HepG2 (cell line): Measurements from ENCODE around the gene AKIP1. TPM values are rescaled to one million over a fixed set of nuclear protein-coding genes. Genes with fewer than 3 reads are reported as not detected.

ENCODE experiments used
- ELF3 ChIP-seq: IDR thresholded peaks from 2 replicates; pipeline ENCODE4 v1.6.1; 2016; ENCODE audit warnings: missing genetic modification reagents, missing compliant biosample characterization
- FOXK2 ChIP-seq: fragments of 450-650 bp; IDR thresholded peaks from 2 replicates; pipeline ENCODE4 v1.6.1; 2016
- FOXP1 ChIP-seq, 2 experiments: fragments of 450-650 bp in 1 of 2; IDR thresholded peaks; 2 replicates each; pipeline ENCODE4 v1.6.1; 2017 to 2018; ENCODE audit warnings: antibody characterized with exemption in 1 of 2
- ISL2 ChIP-seq: sonication (generic); formaldehyde crosslinking; IDR thresholded peaks from 2 replicates; pipeline ENCODE4 v1.5.0; 2020; ENCODE audit warnings: missing genetic modification reagents
- NFIB ChIP-seq: sonication (generic); formaldehyde crosslinking; IDR thresholded peaks from 2 replicates; pipeline ENCODE4 v1.9.0; 2021; ENCODE audit warnings: missing genetic modification reagents, mild to moderate bottlenecking, borderline replicate concordance
- SMC3 ChIP-seq: IDR thresholded peaks from 2 replicates; pipeline ENCODE4 v1.6.1; 2011; ENCODE audit warnings: low read length, improper control_type of control experiment
- ZNF549 ChIP-seq: sonication (generic); formaldehyde crosslinking; IDR thresholded peaks from 2 replicates; pipeline ENCODE4 v1.5.0; 2020; ENCODE audit warnings: missing genetic modification reagents
- ZNF678 ChIP-seq: sonication (generic); formaldehyde crosslinking; IDR thresholded peaks from 2 replicates; pipeline ENCODE4 v1.4.0; 2020; ENCODE audit warnings: mild to moderate bottlenecking, missing genetic modification reagents
- ZZZ3 ChIP-seq: sonication (generic); formaldehyde crosslinking; IDR thresholded peaks from 2 replicates; pipeline ENCODE4 v1.4.0; 2020; ENCODE audit warnings: missing genetic modification reagents, mild to moderate bottlenecking, borderline replicate concordance
- polyA plus RNA-seq, 8 experiments: library from polyadenylated mRNA; depleted of rRNA in 3 of 8; stranded (reverse) in 7 of 8; unstranded in 1 of 8; fragments of >200 nt; fragmentation: Illumina TruSeq in 4 of 8; extraction: Trizol in 4 of 8; gene quantifications; 2 replicates each; pipeline versions ENCODE4 v1.2.1 to v1.2.3, GENCODE V29; 2011 to 2016; ENCODE audit warnings: low read depth in 4 of 8, missing spikeins in 1 of 8, mixed read lengths in 1 of 8; ENCODE audit not compliant: insufficient read depth in 1 of 8
- total RNA-seq, 5 experiments: library from RNA; depleted of rRNA; stranded (reverse); fragments of >200 nt; fragmentation: Illumina TruSeq; extraction: Trizol; gene quantifications; 2 replicates each; pipeline ENCODE4 v1.2.3, GENCODE V29; 2016; ENCODE audit warnings: low read depth in 1 of 5
- TF ChIP-seq, protein P1 (sequence below): sonication (generic); formaldehyde crosslinking; conservative IDR thresholded peaks from 2 replicates; pipeline ENCODE4 v1.8.1; 2023; ENCODE audit warnings: missing genetic modification reagents
- TF ChIP-seq, protein P2 (sequence below), 2 experiments: sonication (generic) in 1 of 2; formaldehyde crosslinking in 1 of 2; IDR thresholded peaks; 2 replicates each; pipeline versions ENCODE4 v1.4.0 to v1.6.1; 2018 to 2020; ENCODE audit warnings: missing genetic modification reagents in 2 of 2, borderline replicate concordance in 1 of 2, low read depth in 1 of 2, mild to moderate bottlenecking in 1 of 2, missing biosample characterization in 1 of 2
- TF ChIP-seq, protein P3 (sequence below): IDR thresholded peaks from 2 replicates; pipeline ENCODE4 v1.6.1; 2016; ENCODE audit warnings: missing biosample characterization, missing genetic modification reagents, low read depth
- TF ChIP-seq, protein P4 (sequence below): sonication (generic); formaldehyde crosslinking; IDR thresholded peaks from 2 replicates; pipeline ENCODE4 v1.5.0; 2020; ENCODE audit warnings: mild to moderate bottlenecking, missing genetic modification reagents, borderline replicate concordance

Gene AKIP1
- total and polyA plus RNA-seq, 2 of the 13 experiments (the other 11 are each of a cell fraction or from before 2014, with no cell fraction given), result 10.0 to 20.3 TPM

DNA sequence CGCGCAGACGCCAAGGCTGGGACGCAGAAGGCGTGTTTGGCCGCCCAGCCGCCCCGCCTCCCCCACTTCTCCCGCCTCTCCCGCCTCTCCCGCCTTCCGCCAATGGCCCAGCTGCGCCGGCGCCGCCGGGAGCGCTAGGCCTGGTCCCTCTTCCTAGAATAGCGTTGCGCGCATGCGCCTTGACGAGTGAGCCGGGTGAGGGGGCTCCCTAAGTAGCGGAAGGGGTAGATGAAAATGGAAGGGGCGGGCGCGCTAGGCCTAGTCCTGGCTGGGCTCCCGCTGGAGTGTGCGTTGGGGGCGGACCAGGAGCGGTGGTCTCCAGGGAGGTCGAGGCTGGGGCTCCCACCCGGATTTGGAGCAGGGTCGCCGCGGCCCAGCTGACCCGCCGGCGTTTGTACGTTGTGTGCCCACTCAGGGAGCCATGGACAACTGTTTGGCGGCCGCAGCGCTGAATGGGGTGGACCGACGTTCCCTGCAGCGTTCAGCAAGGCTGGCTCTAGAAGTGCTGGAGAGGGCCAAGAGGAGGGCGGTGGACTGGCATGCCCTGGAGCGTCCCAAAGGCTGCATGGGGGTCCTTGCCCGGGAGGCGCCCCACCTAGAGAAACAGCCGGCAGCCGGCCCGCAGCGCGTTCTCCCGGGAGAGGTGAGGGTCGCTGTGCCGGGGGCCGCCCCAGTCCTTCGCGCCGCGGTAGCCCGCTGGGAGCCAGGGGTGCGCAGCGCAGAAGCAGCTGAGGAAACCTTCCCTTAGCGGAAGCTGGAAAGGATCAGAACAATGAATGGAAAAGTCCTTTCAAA lies at the start of gene AKIP1 (continued):
- TF ChIP-seq, protein P1, sequence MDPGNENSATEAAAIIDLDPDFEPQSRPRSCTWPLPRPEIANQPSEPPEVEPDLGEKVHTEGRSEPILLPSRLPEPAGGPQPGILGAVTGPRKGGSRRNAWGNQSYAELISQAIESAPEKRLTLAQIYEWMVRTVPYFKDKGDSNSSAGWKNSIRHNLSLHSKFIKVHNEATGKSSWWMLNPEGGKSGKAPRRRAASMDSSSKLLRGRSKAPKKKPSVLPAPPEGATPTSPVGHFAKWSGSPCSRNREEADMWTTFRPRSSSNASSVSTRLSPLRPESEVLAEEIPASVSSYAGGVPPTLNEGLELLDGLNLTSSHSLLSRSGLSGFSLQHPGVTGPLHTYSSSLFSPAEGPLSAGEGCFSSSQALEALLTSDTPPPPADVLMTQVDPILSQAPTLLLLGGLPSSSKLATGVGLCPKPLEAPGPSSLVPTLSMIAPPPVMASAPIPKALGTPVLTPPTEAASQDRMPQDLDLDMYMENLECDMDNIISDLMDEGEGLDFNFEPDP (CRISPR knock-in tag), result no peak
- no peak for TF ChIP-seq NFIB (CRISPR knock-in tag)
- TF ChIP-seq ELF3 (CRISPR knock-in tag), result peak; percentile 37; the same call in 1 of the 2 replicates
- no peak for TF ChIP-seq FOXK2
- no peak for TF ChIP-seq FOXP1 (IDR thresholded peaks at IDR 0.05)
- TF ChIP-seq FOXP1 (CRISPR knock-in tag; IDR thresholded peaks at IDR 0.05), result no peak
- TF ChIP-seq, protein P2, sequence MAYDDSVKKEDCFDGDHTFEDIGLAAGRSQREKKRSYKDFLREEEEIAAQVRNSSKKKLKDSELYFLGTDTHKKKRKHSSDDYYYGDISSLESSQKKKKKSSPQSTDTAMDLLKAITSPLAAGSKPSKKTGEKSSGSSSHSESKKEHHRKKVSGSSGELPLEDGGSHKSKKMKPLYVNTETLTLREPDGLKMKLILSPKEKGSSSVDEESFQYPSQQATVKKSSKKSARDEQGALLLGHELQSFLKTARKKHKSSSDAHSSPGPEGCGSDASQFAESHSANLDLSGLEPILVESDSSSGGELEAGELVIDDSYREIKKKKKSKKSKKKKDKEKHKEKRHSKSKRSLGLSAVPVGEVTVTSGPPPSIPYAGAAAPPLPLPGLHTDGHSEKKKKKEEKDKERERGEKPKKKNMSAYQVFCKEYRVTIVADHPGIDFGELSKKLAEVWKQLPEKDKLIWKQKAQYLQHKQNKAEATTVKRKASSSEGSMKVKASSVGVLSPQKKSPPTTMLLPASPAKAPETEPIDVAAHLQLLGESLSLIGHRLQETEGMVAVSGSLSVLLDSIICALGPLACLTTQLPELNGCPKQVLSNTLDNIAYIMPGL (CRISPR knock-in tag; IDR thresholded peaks at IDR 0.05; ENCODE audit: borderline replicate concordance in 1 of 2, low read depth in 1 of 2), result peak; percentile 60 to 80; a peak in 2 of 4 replicates
- no peak for TF ChIP-seq SMC3
- no peak for TF ChIP-seq ZNF549
- TF ChIP-seq, protein P3, sequence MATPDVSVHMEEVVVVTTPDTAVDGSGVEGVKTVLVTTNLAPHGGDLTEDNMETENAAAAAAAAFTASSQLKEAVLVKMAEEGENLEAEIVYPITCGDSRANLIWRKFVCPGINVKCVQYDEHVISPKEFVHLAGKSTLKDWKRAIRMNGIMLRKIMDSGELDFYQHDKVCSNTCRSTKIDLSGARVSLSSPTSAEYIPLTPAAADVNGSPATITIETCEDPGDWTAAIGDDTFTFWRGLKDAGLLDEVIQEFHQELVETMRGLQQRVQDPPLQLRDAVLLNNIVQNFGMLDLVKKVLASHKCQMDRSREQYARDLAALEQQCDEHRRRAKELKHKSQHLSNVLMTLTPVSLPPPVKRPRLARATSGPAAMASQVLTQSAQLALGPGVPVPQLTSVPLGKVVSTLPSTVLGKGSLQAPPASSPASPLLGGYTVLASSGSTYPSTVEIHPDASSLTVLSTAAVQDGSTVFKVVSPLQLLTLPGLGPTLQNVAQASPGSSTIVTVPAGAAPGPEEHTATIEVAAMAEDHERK (CRISPR knock-in tag), result no peak
- no peak for TF ChIP-seq ZNF678 (CRISPR knock-in tag)
- TF ChIP-seq, protein P4, sequence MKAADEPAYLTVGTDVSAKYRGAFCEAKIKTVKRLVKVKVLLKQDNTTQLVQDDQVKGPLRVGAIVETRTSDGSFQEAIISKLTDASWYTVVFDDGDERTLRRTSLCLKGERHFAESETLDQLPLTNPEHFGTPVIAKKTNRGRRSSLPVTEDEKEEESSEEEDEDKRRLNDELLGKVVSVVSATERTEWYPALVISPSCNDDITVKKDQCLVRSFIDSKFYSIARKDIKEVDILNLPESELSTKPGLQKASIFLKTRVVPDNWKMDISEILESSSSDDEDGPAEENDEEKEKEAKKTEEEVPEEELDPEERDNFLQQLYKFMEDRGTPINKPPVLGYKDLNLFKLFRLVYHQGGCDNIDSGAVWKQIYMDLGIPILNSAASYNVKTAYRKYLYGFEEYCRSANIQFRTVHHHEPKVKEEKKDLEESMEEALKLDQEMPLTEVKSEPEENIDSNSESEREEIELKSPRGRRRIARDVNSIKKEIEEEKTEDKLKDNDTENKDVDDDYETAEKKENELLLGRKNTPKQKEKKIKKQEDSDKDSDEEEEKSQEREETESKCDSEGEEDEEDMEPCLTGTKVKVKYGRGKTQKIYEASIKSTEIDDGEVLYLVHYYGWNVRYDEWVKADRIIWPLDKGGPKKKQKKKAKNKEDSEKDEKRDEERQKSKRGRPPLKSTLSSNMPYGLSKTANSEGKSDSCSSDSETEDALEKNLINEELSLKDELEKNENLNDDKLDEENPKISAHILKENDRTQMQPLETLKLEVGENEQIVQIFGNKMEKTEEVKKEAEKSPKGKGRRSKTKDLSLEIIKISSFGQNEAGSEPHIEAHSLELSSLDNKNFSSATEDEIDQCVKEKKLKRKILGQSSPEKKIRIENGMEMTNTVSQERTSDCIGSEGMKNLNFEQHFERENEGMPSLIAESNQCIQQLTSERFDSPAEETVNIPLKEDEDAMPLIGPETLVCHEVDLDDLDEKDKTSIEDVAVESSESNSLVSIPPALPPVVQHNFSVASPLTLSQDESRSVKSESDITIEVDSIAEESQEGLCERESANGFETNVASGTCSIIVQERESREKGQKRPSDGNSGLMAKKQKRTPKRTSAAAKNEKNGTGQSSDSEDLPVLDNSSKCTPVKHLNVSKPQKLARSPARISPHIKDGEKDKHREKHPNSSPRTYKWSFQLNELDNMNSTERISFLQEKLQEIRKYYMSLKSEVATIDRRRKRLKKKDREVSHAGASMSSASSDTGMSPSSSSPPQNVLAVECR, result peak; percentile 82
- 0 out of 2 replicates have a peak, but pooled peaks have one; percentile 30 for TF ChIP-seq ZZZ3 (CRISPR knock-in tag)
- peak; percentile 12; the same call in 1 of the 2 replicates for TF ChIP-seq ISL2 (CRISPR knock-in tag)
